KOPT-K1 (cell line): Measurements from ENCODE around the gene PLA2G6.
"Not testable (repeated sequence)": the region's sequence is repeated elsewhere in the genome, so short reads cannot be mapped to it uniquely, and the experiment has no call there.

Source experiments
- H3K27ac ChIP-seq: fragments of 200-600 bp; sonication (generic); 2 replicates; pipeline ENCODE4 v1.5.1; 2016; ENCODE audit warnings: antibody characterized with exemption, mild to moderate bottlenecking, low read depth, low read length; ENCODE audit not compliant: poor library complexity, severe bottlenecking
- H3K36me3 ChIP-seq: fragments of 200-600 bp; sonication (generic); 2 replicates; pipeline ENCODE4 v1.5.1; 2017; ENCODE audit warnings: antibody characterized with exemption, mild to moderate bottlenecking, low read length, moderate library complexity; ENCODE audit not compliant: insufficient read depth
- H3K9me3 ChIP-seq: fragments of 200-600 bp; sonication (generic); 2 replicates; pipeline ENCODE4 v1.5.1; 2017; ENCODE audit warnings: antibody characterized with exemption, low read length, mild to moderate bottlenecking; ENCODE audit not compliant: insufficient read depth, poor library complexity, severe bottlenecking

PLA2G6 gene

GRCh38 chr22:38171927-38172831, 9.5 kb downstream of the PLA2G6 start:
- Histone ChIP-seq H3K9me3 (no peaks in the 10 kb centered on the region), H3K27ac (no peak overlapping the region), H3K36me3 (peaks cover 24% of the 10 kb centered on the region; the same call in 1 of the 2 replicates)

GRCh38 chr22:38170469-38170868, 11.2 kb downstream of the PLA2G6 start:
- Histone ChIP-seq H3K36me3 (peaks cover 30% of the 10 kb centered on the region; the same call in 1 of the 2 replicates), H3K9me3 (no peaks in the 10 kb centered on the region), H3K27ac (no peak overlapping the region)

GRCh38 chr22:38169116-38169515, 12.5 kb downstream of the PLA2G6 start:
- Histone ChIP-seq H3K9me3 (no peaks in the 10 kb centered on the region), H3K27ac (no peak overlapping the region), H3K36me3 (peaks cover 42% of the 10 kb centered on the region)

GRCh38 chr22:38167988-38168407, 13.6 kb downstream of the PLA2G6 start:
- no peaks in the 10 kb centered on the region for H3K9me3 ChIP-seq
- no peak overlapping the region for H3K27ac ChIP-seq
- H3K36me3 ChIP-seq: peaks cover 48% of the 10 kb centered on the region

- Histone ChIP-seq H3K36me3 (peaks cover 48% of the 10 kb centered on the region), H3K9me3 (no peaks in the 10 kb centered on the region), H3K27ac (no peak overlapping the region)
Observed at GRCh38 chr22:38165922-38166593, 15.6 kb downstream of the PLA2G6 start.

GRCh38 chr22:38164551-38164918, 17.1 kb downstream of the PLA2G6 start:
- H3K27ac ChIP-seq: no peak overlapping the region
- H3K9me3 ChIP-seq: no peaks in the 10 kb centered on the region
- peaks cover 47% of the 10 kb centered on the region for H3K36me3 ChIP-seq

GRCh38 chr22:38163844-38164550, 17.6 kb downstream of the PLA2G6 start:
- H3K9me3 ChIP-seq: no peaks in the 10 kb centered on the region
- no peak overlapping the region for H3K27ac ChIP-seq
- H3K36me3 ChIP-seq: peaks cover 42% of the 10 kb centered on the region

- Histone ChIP-seq H3K9me3 (no peaks in the 10 kb centered on the region), H3K36me3 (peaks cover 34% of the 10 kb centered on the region), H3K27ac (no peak overlapping the region)
Observed at GRCh38 chr22:38162881-38163843, 18.5 kb downstream of the PLA2G6 start.

GRCh38 chr22:38155703-38156102, 25.9 kb downstream of the PLA2G6 start:
- Histone ChIP-seq H3K36me3 (no peaks in the 10 kb centered on the region), H3K27ac (no peak overlapping the region), H3K9me3 (no peaks in the 10 kb centered on the region)

- H3K36me3 ChIP-seq, H3K27ac ChIP-seq, H3K9me3 ChIP-seq: not testable (repeated sequence)
Observed at GRCh38 chr22:38154563-38154915, 27.1 kb downstream of the PLA2G6 start.

- Histone ChIP-seq H3K36me3 (no peaks in the 10 kb centered on the region), H3K27ac (no peak overlapping the region), H3K9me3 (no peaks in the 10 kb centered on the region)
Observed at GRCh38 chr22:38153821-38154562, 27.6 kb downstream of the PLA2G6 start.

- Histone ChIP-seq H3K36me3 (no peaks in the 10 kb centered on the region), H3K9me3 (no peaks in the 10 kb centered on the region), H3K27ac (no peak overlapping the region)
Observed at GRCh38 chr22:38151126-38151500, 30.5 kb downstream of the PLA2G6 start.

- Histone ChIP-seq H3K36me3 (peaks cover 6% of the 10 kb centered on the region; the same call in 1 of the 2 replicates), H3K27ac (no peak overlapping the region)
Observed at GRCh38 chr22:38148245-38148644, 33.4 kb downstream of the PLA2G6 start.

GRCh38 chr22:38146166-38146565, 35.5 kb downstream of the PLA2G6 start:
- peaks cover 16% of the 10 kb centered on the region; the same call in 1 of the 2 replicates for H3K36me3 ChIP-seq
- H3K27ac ChIP-seq, H3K9me3 ChIP-seq: not testable (repeated sequence)

More at GRCh38 chr22:38148245-38148644, 33.4 kb downstream of the PLA2G6 start:
- H3K9me3 ChIP-seq: no peaks in the 10 kb centered on the region
